ENCODE measurements around the gene ARHGAP44.
A peak's percentile ranks its signal among the peaks of the same experiment; 100 is the strongest.

Gene ARHGAP44

DNA sequence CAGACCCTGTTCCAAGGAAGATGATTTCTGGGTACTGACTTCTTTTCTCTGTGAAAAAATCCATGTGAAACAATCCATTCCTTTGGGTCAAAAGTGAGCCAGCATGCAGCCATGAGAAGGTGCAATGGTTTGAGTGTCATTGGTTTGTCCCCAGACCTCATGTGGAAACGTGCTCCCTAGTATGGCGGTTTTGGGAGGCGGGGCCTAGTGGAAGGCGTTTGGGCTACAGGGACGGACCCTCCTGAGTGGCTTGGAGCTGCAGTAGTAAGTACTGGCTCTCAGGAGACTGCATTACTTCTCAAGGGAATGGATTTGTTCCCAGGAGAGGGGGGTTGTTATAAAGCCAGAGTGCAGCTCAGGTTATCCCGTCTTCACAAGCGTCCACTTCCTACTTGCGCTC is 209.2 kb downstream of the ARHGAP44 start:
- DNase-seq, result no peak

DNA sequence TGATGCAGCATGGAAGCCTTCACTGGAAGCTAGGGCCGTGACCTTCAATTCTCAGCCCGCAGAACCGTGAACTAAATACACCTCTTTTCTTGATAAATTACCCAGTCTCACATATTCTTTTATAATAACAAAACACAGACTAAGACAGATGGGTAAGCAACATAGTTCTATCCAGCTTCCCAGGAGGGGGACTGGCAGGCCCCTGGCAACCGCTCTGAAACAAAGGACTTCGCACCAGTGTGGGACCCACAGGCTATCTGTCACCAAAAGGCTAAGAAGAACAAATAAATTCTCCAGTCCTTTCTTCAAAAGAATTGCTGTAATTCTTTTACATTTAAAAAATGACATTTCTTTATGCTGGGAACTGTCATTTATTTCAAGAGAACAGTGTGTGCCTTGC is 209.6 kb downstream of the ARHGAP44 start:
- DNase-seq, result no peak

DNA sequence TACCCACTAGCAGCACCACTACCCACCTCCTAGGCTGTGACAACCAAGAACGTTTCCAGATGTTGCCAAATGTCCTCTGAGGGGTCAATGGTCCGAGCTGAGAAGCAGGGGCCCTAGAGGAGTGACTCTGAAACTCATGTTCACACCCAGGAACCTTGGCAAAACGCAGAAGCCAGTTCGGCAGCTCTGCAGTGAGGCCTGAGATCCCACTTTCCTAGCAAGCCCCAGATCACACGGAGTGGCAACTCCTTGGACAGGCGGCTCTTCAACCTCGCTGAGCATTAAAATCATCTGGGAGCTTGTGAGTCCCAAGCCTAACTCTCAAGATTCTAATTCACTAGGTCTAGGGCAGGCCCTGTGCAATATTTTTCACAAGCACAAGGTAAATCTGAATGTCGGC is 211.3 kb downstream of the ARHGAP44 start:
- no peak for DNase-seq

DNA sequence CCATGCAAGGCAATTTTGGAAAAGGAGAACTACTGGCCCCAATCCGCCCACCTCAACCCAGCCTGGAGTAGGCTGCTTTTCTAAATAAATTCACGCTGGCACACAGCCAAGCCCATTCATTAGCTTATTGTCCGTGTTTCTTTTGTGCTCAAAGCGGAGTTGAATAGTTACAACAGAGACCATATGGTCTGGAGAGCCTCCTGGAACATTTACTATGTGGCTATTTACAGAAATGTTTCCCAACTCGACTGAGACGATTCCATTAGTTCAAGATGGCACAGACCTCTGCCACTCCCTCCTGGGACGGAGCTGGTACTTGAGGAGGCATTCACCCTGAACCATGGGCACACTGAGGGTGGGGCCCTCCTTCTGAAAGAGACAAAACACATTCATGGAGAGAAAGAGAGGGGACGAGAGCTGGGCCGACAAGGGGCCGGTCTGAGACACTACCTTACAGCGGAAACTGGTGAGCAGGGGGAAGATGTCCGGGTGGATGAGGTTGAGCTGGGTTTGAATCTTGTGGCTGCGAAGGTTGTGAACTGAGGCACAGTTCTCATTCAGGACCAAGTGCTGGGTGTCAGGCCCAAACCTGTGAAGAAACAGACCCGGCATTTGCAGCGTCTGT is 212.8 kb downstream of the ARHGAP44 start:
- no peak for DNase-seq

DNA sequence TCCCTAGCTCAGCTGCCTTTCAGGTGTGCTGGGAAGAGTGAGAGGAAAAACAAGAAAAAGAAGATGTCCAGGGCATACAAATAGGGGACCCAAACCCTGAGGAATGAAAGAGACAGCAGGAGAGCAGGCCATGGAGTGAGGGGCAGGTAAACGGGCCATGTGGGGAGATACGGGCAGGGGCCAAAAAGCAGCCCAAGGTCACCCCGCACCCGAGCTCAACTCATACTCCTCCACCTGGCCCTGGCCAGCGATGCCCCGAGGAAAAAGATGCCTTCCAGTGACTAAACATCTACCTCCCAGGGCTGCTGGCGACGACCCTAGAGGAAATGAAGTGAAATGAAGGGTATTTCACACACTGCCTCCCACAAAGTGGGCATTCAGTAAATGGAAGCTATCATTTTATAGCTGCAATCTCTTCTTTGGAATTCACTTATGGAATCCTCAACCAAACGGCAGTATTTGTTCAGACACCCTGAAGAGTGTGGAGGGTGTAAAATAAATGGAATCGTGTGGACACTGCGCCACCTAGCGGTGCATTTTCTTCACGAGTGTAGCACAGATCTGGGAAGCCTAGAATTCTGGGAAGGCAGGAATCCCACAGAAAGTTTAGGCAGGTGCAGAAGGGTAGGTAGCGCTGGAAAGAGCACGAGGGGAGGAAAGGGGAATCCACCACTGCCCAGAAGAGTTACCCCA is 213.6 kb downstream of the ARHGAP44 start:
- DNase-seq, result peak; percentile 60

DNA sequence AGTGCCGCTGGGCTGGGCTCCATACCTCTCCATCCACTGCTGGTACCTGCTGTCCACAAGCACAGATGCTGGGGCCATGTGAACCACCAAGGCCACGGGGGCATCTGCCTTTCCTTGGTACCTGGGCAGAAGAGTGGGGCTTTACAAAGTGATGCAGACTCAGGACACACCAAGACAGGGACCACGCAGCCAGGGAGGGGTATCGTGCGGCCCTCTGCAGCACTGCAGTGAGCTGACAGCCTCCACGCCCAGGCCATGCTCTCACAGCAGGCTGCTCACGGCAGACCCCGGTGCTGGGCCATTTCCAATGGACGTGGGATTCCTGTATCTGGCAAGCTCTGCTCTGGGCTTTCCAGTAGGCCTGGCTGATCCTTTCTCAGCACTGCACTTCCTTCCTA is 214.2 kb downstream of the ARHGAP44 start:
- DNase-seq, result no peak

DNA sequence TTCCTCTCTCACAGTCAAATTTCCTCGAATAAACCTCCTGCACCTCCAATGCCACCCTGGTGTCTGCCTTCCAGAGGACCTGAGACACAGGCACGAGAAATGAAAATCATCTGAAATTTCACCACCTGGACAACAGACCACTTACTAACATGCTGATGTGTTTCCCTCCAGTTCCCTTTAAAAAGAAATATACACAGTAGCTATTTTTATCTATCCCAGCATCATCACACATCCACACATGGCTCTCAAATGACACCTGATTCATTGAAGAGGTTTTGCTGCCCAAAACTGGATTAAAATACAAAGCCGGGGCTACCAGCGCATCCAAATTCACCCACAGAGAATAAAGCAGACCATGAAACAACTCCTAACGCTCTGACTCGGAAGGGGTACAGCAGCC is 214.6 kb downstream of the ARHGAP44 start:
- no peak for DNase-seq

DNA sequence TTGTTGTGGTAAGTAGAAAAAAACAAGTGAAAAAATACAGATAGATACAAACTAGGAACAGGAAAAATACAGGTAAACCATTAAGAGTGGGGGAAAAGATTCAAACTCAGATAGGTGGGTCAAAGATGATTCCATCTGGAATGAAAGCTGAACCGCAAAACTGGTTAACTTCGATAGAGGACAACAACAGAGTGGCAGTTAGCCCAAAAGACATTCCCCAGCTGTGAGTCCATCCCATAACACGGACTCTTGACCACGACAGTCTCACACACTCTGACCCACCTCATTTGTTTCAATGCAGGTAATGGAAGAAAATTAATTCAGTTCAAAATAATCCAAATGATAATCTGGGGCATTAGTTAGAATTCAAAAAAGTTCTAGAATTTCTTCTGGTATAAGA is 215.0 kb downstream of the ARHGAP44 start:
- DNase-seq, result no peak

DNA sequence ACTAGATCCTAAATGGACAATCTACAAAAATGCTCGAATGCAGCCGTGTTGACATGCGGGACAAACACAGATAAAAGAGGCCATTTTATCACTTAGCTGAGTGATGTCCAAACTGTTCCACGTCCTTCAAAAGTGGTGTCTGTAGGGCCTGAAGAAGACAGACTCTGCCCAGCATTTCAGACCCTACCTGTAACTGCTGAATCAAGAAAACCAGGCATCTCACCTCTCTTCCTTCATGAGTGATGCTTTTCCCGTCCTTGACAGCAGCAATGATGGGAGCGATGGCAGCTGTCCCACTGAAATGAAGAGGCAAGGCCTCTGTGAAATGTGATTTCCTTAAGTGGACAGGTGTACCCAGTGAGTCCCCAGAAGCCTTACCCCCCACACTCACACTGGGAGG is 216.2 kb downstream of the ARHGAP44 start:
- DNase-seq, result no peak

DNA sequence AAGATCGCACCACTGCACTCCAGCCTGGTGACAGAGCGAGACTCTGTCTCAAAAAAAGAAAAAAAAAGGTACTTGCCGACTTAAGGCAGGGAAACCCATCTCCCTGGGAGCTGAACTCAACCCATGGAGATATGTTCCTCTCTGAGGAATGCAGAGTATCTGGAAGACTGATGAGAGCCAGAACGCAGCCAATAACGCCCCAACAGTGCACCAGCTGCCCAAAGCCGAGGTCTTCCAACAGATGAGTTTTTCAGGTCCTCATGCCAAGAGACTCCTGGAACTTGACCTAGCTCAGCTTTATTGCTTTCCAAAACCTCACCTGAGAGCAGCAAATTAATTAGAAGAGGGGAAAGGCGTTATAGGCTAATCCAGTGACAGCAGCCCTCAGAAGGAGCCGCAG is 219.2 kb downstream of the ARHGAP44 start:
- no peak for DNase-seq

DNA sequence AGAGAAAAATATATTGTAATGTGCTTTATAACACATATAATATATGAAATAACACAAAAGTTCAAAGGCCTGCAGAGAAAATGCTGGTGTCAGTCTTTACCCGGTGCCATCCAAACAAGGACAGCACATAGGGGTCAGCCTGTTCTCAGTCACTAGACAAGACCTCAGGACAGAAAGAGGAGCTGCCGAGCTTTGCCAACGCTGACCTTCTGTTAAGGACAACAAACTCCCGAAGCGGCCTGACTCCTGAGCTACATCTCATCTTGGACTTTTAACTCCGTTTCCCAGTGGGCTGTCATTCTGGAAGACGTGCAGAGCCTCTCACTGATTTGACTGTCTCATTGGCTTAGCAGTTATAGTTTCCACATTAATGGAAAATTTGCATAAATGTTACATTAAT is 221.7 kb downstream of the ARHGAP44 start:
- no peak for DNase-seq

DNA sequence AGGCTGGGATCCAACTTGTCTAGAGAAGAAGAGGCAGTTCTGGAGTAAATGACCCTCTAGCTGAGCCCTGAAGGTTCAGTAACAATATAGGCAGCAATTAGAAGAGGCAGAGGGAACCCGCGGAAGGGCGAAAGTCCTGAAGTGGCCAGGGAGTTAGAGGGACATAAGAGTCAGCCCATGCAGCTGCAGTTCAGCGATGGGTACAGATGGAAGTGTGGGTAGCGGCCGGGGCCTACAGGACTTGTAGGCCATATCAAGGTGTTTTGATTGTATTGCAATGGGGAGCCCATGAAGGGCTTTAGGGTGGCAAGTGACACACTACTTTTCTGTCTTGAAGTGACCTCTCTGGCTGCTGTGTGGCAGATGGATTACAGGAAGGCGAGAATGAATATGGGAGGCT is 225.5 kb downstream of the ARHGAP44 start:
- no peak for DNase-seq

DNA sequence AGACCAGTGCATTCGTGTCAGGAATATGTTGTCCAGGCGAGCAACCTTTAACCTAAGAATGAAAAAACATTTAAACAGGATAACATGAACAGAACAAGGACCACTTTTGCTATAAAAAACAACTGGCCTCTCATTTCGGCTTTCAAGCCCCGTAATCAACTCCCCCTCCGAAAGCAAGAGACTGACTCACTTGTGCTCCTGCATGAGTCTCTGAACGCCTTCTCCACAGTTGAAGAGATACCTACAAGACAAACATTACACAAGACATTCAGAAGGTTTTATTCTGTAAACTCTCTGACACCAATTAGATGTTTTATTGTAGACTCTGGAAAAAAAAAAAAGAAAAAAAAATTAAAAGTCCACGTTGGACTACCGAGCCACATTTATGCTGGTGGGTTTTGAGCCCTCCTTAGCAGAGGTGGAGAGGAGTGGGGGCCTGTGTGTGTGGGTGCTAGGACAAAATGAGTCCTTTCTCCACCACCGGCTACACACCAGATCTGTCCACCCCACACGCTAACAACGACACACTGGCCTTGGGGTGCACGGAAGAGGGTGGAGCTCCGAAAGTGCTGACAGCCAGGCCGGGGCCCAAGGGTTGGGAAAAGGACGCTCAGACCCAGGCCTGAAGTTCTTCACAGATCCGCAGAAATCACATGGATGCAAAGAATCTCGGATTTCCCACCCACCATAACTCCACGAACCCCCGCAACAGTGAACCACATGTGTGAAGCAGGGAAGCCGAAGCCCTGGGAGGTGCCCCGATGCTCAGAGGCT is 227.8 kb downstream of the ARHGAP44 start:
- peak; percentile 71 for DNase-seq

DNA sequence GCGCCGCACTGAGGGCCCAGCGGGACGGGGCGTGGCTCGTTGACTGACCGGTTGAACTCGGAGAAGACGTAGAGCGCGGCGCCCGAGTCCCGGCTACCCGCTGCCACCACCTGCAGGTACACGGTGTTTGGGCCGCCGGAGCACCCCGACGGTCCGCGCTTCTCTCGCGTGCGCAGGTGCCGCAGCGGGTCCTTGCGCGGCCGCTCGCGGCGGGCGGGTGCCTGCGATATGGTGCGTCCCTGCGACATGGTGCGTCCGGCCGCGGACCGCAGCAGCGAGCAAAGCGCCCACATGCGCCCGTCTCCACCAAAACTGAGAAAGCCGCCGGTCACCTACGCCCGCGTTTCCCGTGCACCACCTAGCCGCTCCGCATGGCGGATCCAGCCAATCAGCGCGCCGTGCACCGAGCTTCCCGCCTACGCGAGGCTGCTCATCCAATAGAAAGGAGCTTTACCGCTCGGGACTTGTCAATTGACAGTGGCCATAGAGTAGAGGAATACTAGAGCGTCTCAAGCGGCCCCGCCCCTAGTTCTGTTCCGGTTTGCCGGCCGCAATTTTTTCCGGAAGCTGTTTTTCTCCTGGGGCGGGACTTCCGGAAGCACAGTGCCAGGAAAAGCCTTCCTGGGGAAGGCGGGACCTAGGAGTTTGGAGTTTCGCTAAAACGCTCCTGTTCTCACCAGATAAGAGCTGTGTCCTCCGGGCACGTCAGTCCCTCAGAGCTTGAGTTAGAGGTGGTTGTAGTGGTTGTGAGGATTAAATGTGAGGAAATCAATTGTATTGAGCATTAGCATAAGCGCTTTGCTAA is 228.6 kb downstream of the ARHGAP44 start, which contains the start of gene ELAC2:
Gene ELAC2, minus strand, starts transcription at position 373 of the 805 bp plus-strand sequence. Its CDS starts 80 bp downstream, at position 293.
- DNase-seq, result peak; percentile 98

DNA sequence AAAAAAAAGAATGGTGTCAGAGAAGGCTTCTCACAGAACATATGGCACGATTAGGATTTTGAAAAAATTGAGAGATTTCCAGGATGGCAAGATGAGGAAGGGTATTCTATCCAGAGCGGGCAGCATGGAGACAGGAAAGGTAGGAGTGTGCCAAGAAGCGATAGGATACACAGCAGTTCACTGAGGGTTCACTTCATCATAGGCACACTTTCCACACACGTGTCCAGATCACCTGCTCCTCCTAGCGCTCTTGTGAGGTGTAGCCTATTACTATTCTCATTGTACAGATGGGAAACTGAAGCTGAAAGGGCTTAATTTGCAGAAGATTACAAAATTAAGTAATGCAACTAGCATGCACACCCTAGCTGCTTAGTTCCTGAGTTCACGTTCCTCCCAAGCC is 234.7 kb downstream of the ARHGAP44 start:
- DNase-seq, result no peak

DNA sequence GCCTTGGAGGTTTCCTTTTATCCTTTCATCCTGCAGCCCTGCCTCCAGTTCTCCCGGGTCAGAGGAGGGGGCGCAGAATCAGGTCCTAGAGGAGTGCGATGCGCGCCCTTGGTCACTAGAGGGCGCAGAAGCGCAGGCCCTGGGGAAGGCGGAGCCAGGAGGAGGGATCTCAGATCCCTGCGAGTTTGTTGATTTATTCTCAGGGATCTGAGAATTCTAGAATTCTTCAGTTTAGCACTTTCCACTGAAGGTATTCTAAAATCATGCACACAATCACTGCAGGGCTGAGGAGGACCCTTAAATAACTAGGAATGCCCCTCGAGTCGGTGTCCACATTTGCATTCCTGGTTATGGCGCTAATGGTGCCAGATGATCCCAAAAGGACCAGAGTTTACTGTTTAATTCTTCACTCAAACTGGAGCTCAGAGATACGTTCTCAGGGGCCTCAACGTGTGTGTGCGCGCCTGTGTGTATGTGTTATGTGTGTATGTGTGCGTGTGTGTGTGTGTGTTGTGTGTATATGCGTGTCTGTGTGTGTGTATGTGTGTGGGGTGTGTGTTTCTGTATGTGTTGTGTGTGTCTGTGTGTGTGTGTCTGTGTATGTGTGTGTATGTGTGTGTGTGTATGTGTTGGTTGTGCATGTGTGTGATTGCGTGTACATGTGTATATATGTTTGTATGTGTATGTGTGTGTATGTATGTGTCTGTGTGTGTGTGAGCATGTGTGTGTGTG is 235.4 kb downstream of the ARHGAP44 start:
- peak; percentile 66 for DNase-seq

DNA sequence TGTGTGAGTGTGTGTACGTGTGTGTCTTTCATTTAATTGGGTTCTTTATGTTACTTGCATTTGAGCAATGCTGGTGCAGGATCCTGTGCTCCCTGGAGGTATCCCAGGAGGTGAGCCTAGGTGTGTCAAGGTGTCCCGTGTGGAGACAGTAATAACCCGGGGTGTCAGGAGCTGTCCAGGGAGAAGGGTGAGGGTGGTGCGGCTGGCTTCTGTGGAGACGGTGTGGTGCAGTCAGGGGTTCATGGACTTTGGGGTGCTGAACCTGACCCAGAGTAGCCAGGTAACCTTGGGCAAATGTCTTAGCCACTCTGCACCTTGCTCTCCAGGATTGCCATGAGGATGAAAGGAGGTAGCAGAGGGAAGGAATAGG is 235.9 kb downstream of the ARHGAP44 start:
- no peak for DNase-seq

DNA sequence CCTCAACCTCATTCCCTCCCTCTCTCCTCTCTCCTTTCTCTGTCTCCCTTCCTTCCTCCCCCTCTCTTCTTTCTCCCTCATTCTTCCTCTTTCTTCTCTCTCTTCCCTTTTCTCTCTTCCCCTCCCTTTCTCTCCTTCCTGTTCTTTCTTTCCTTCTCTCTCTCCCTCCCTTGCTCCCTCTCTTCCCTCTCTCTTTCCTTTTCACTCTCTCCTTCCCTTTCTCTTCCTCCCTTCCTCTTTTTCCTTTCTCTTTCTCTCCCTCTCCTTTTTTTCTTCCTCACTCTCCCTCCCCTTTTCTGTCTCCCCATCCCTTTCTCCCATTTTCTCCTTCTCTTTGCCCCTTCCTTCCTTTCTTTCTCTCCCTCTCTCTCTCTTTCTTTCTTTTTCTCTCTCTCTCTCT is 236.4 kb downstream of the ARHGAP44 start:
- no peak for DNase-seq

DNA sequence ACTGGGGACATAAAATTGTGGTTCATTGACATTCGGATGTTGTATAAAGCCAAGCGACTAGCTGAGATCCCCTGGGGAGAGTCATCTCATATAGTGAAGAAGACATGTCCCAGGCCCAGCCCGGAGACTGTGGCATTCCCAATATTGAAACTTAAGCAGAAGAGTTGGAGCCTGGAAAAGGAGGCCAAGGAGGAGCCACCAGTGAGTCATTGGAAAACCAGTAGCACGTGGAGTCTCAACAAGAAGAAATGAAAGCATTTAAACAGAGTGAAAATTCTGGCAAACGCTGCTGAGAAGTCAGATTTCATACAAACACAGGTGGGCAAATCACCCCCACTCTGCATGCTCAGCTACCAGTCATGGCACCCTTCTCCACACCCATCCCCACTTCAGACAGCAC is 237.9 kb downstream of the ARHGAP44 start:
- DNase-seq, result no peak

DNA sequence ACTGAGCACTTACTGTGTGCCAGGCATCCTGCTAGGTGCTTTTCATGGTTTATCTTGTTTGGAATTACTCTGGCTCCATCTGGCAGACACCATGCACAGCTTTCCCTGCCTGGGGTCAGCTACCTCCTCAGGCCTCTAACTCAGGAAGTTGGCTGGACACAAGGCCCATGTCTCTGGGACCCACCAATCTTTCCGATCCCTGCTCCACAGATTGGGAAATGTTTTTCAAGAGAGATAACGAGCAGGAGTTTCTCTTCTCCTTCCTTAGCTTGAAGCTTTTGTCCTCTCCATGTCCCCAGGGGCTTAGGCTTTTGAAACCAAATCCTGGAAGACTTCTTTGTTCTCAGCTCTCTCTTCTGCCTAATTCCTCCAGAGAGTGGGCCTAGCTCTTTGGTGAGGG is 240.0 kb downstream of the ARHGAP44 start:
- no peak for DNase-seq

DNA sequence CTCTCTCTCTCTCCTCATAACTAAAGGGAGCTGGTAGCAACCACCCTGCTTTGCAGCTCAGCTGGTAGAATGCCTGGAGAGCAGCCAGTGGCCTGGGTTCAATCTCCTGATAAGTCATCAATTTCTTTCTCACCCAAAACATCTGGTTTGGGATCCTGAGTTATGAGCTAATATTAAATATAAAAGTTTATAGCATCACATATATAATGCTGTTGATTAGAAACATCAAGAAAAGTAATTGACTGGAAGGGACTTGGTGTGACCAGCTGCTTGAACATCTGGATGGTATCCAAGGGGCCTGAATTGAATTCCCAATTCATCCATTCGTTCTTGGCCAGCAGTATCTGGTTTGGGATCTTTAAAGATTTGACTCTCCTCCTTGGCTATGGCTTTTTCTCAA is 240.8 kb downstream of the ARHGAP44 start:
- no peak for DNase-seq

DNA sequence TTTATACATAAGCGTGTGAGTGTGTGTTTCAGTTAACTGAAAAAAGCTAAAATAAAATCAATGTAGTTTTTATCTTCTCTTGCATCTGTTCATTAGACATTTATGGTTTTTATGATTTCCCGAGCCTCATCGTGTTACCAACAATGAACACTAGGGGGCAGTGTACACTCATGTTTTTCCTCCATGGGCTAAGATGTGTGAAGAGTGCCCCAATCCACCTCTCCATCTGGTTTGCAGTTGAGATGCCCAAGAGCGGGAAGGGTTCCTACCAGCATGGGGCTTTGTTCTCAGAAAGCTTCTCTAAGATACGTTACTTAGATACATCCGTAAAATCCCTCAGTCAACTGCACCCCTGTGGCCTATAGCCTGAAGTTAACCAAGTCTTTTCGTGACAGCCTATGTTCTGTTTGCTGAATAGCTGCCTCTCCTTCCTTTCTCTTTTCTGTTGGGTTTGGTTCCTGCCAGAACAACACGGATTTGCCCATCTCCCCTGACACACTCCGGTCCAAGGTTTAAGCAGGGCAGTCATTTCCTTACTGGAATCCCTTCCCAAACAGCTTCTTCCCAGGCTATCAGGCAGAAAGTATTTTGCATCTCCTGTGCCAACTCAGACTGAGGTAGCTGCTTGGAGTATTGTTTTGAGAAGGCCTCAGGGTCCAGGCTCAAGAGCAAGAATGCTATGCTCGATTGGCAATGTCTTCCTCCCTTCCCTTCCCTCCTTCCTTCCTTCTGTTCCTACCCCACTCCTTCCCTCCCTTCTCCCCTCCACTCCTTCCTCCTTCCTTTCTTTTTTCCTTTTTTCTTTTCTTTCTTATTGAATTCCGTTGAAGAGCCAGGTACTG is 241.4 kb downstream of the ARHGAP44 start:
- DNase-seq, result peak; percentile 79

Measured in hematopoietic multipotent progenitor cell treated with erythropoietin and hydrocortisone succinate and interleukin-3 and kit ligand, for 8 days (in vitro differentiated cells).